Type B pancreatic cell (in vitro differentiated cells): ENCODE measurements around the gene MYO5B. TPM values are rescaled to one million over a fixed set of nuclear protein-coding genes. Genes with fewer than 3 reads are reported as not detected.

ENCODE experiments used
- DNase-seq: peaks from one replicate; pipeline ENCODE4 v3.0.0; 2021; ENCODE audit warnings: mixed read lengths; ENCODE audit not compliant: unreplicated experiment; ENCODE audit errors: extremely low spot score
- H3K27ac Mint-ChIP-seq: 2 replicates; pipeline ENCODE4 v1.8.0; 2021; ENCODE audit warnings: mild to moderate bottlenecking, mixed read lengths
- H3K27me3 Mint-ChIP-seq: 2 replicates; pipeline ENCODE4 v1.8.0; 2021; ENCODE audit warnings: mixed read lengths
- H3K36me3 Mint-ChIP-seq: 2 replicates; pipeline ENCODE4 v1.8.0; 2021; ENCODE audit warnings: mixed read lengths
- H3K4me1 Mint-ChIP-seq: one replicate; pipeline ENCODE4 v1.8.0; 2021; ENCODE audit warnings: mixed read lengths; ENCODE audit not compliant: unreplicated experiment
- H3K4me3 Mint-ChIP-seq: 2 replicates; pipeline ENCODE4 v1.8.0; 2021; ENCODE audit warnings: mild to moderate bottlenecking, mixed read lengths
- H3K9me3 Mint-ChIP-seq: 2 replicates; pipeline ENCODE4 v1.8.0; 2021; ENCODE audit warnings: mixed read lengths
- CTCF ChIP-seq: fragments of 200-600 bp; sonication (generic); conservative IDR thresholded peaks from 2 replicates; pipeline ENCODE4 v1.5.0; 2021; ENCODE audit warnings: antibody characterized with exemption, mild to moderate bottlenecking
- total RNA-seq: library from RNA; stranded (reverse); gene quantifications from 2 replicates; pipeline ENCODE4 v1.2.1, GENCODE V29; 2021; ENCODE audit warnings: low replicate concordance

The MYO5B gene
- total RNA-seq, 1 donor from 2014 or later = 51.7 TPM

GRCh38 chr18:50044402-50044801 lies 150.5 kb downstream of the MYO5B start:
- H3K9me3 Mint-ChIP-seq = no peaks in the 10 kb centered on the region
- TF ChIP-seq CTCF = peak; percentile 51
- H3K4me3 Mint-ChIP-seq = no peak overlapping the region
- no peaks in the 10 kb centered on the region for H3K27me3 Mint-ChIP-seq
- peaks cover 3% of the 10 kb centered on the region for H3K36me3 Mint-ChIP-seq
- no peak for DNase-seq
- H3K27ac Mint-ChIP-seq = peak overlapping the region; percentile 54
- peaks cover 7% of the 10 kb centered on the region for H3K4me1 Mint-ChIP-seq

GRCh38 chr18:50042611-50043010 lies 152.3 kb downstream of the MYO5B start:
- H3K27me3 Mint-ChIP-seq = no peaks in the 10 kb centered on the region
- no peak overlapping the region for H3K4me3 Mint-ChIP-seq
- DNase-seq = no peak
- H3K36me3 Mint-ChIP-seq = peaks cover 3% of the 10 kb centered on the region
- H3K27ac Mint-ChIP-seq = no peak overlapping the region
- TF ChIP-seq CTCF = no peak
- peaks cover 7% of the 10 kb centered on the region for H3K4me1 Mint-ChIP-seq
- no peaks in the 10 kb centered on the region for H3K9me3 Mint-ChIP-seq

GRCh38 chr18:50039746-50040145 lies 155.2 kb downstream of the MYO5B start:
- TF ChIP-seq CTCF = no peak
- Mint-ChIP-seq H3K36me3 (no peaks in the 10 kb centered on the region), H3K27ac (no peak overlapping the region), H3K27me3 (no peaks in the 10 kb centered on the region), H3K4me1 (peaks cover 6% of the 10 kb centered on the region), H3K4me3 (no peak overlapping the region), H3K9me3 (no peaks in the 10 kb centered on the region)
- no peak for DNase-seq

GRCh38 chr18:50038448-50038847 lies 156.5 kb downstream of the MYO5B start:
- Mint-ChIP-seq H3K4me3 (no peak overlapping the region), H3K27ac (no peak overlapping the region), H3K4me1 (no peaks in the 10 kb centered on the region), H3K9me3 (no peaks in the 10 kb centered on the region), H3K27me3 (no peaks in the 10 kb centered on the region), H3K36me3 (no peaks in the 10 kb centered on the region)
- DNase-seq = no peak
- no peak for TF ChIP-seq CTCF

- Mint-ChIP-seq H3K9me3 (no peaks in the 10 kb centered on the region), H3K4me3 (no peak overlapping the region), H3K36me3 (no peaks in the 10 kb centered on the region), H3K4me1 (peaks cover 10% of the 10 kb centered on the region), H3K27ac (no peak overlapping the region), H3K27me3 (no peaks in the 10 kb centered on the region)
- DNase-seq = no peak
- no peak for TF ChIP-seq CTCF
Observed at GRCh38 chr18:50034029-50034428, 160.9 kb downstream of the MYO5B start.

GRCh38 chr18:50033004-50033403 lies 161.9 kb downstream of the MYO5B start:
- DNase-seq = no peak
- Mint-ChIP-seq H3K4me1 (peaks cover 10% of the 10 kb centered on the region), H3K27ac (no peak overlapping the region), H3K27me3 (no peaks in the 10 kb centered on the region), H3K36me3 (no peaks in the 10 kb centered on the region), H3K4me3 (no peak overlapping the region), H3K9me3 (no peaks in the 10 kb centered on the region)
- no peak for TF ChIP-seq CTCF
